ENCODE results near the gene KCNC3. TPM values are rescaled to one million over a fixed set of nuclear protein-coding genes. Genes with fewer than 3 reads are reported as not detected.

The KCNC3 gene
- total RNA-seq, 2 donors from 2014 or later: 8.6 to 10.7 TPM

GRCh38 chr19:50328224-50328872 is 829 bp downstream of the KCNC3 start:
- Histone ChIP-seq H3K4me3 (ENCODE audit: low read length) (no peak overlapping the region), H3K9me3 (ENCODE audit: control insufficient read depth, low read length) (no peaks in the 10 kb centered on the region), H3K27me3 (ENCODE audit: control insufficient read depth, insufficient read depth, low read length, poor library complexity, severe bottlenecking) (peaks cover 17% of the 10 kb centered on the region), H3K4me1 (ENCODE audit: control insufficient read depth, insufficient read depth, low read length) (no peaks in the 10 kb centered on the region), H3K36me3 (ENCODE audit: control insufficient read depth, insufficient read depth, low read length) (no peaks in the 10 kb centered on the region), H3K27ac (ENCODE audit: low read depth, low read length) (no peak overlapping the region), H3K9ac (ENCODE audit: extremely low read depth, low read length, poor library complexity, severe bottlenecking) (no peak overlapping the region)
- TF ChIP-seq, protein P1, sequence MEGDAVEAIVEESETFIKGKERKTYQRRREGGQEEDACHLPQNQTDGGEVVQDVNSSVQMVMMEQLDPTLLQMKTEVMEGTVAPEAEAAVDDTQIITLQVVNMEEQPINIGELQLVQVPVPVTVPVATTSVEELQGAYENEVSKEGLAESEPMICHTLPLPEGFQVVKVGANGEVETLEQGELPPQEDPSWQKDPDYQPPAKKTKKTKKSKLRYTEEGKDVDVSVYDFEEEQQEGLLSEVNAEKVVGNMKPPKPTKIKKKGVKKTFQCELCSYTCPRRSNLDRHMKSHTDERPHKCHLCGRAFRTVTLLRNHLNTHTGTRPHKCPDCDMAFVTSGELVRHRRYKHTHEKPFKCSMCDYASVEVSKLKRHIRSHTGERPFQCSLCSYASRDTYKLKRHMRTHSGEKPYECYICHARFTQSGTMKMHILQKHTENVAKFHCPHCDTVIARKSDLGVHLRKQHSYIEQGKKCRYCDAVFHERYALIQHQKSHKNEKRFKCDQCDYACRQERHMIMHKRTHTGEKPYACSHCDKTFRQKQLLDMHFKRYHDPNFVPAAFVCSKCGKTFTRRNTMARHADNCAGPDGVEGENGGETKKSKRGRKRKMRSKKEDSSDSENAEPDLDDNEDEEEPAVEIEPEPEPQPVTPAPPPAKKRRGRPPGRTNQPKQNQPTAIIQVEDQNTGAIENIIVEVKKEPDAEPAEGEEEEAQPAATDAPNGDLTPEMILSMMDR (conservative IDR thresholded peaks at IDR 0.05): peak; percentile 47
- Mint-ChIP-seq H3K27ac (no peak overlapping the region), H3K36me3 (ENCODE audit: low read depth) (peaks cover 4% of the 10 kb centered on the region), H3K4me3 (no peak overlapping the region), H3K27me3 (ENCODE audit: insufficient read depth) (peaks cover 61% of the 10 kb centered on the region), H3K9me3 (peaks cover 13% of the 10 kb centered on the region), H3K4me1 (peaks cover 41% of the 10 kb centered on the region)
- DNase-seq: peak; percentile 72
- WGBS, 2 experiments (ENCODE audit: insufficient coverage in 1 of 2, insufficient read length in 1 of 2): 41 to 43% methylated on average over 21 to 104 of the region's 104 CpGs

GRCh38 chr19:50327461-50328223 is 1.5 kb downstream of the KCNC3 start:
- Mint-ChIP-seq H3K4me3 (peak overlapping the region; percentile 44), H3K27me3 (ENCODE audit: insufficient read depth) (peaks cover 59% of the 10 kb centered on the region), H3K27ac (no peak overlapping the region), H3K4me1 (peaks cover 39% of the 10 kb centered on the region), H3K9me3 (peaks cover 13% of the 10 kb centered on the region), H3K36me3 (ENCODE audit: low read depth) (peaks cover 4% of the 10 kb centered on the region)
- TF ChIP-seq, protein P1 (conservative IDR thresholded peaks at IDR 0.05): no peak
- Histone ChIP-seq H3K4me1 (ENCODE audit: control insufficient read depth, insufficient read depth, low read length) (no peaks in the 10 kb centered on the region), H3K36me3 (ENCODE audit: control insufficient read depth, insufficient read depth, low read length) (no peaks in the 10 kb centered on the region), H3K27ac (ENCODE audit: low read depth, low read length) (no peak overlapping the region), H3K9ac (ENCODE audit: extremely low read depth, low read length, poor library complexity, severe bottlenecking) (no peak overlapping the region), H3K4me3 (ENCODE audit: low read length) (no peak overlapping the region), H3K27me3 (ENCODE audit: control insufficient read depth, insufficient read depth, low read length, poor library complexity, severe bottlenecking) (peaks cover 17% of the 10 kb centered on the region), H3K9me3 (ENCODE audit: control insufficient read depth, low read length) (no peaks in the 10 kb centered on the region)
- no peak for DNase-seq
- 52 to 69% methylated on average over 9 to 20 of the region's 20 CpGs for WGBS, 2 experiments (ENCODE audit: insufficient coverage in 1 of 2, insufficient read length in 1 of 2)

- Histone ChIP-seq H3K27ac (ENCODE audit: low read depth, low read length) (no peak overlapping the region), H3K9ac (ENCODE audit: extremely low read depth, low read length, poor library complexity, severe bottlenecking) (no peak overlapping the region), H3K36me3 (ENCODE audit: control insufficient read depth, insufficient read depth, low read length) (no peaks in the 10 kb centered on the region), H3K4me1 (ENCODE audit: control insufficient read depth, insufficient read depth, low read length) (no peaks in the 10 kb centered on the region), H3K4me3 (ENCODE audit: low read length) (no peak overlapping the region), H3K9me3 (ENCODE audit: control insufficient read depth, low read length) (no peaks in the 10 kb centered on the region), H3K27me3 (ENCODE audit: control insufficient read depth, insufficient read depth, low read length, poor library complexity, severe bottlenecking) (peaks cover 17% of the 10 kb centered on the region)
- peaks cover 13% of the 10 kb centered on the region for H3K9me3 Mint-ChIP-seq
- H3K27ac Mint-ChIP-seq: no peak overlapping the region
- H3K4me1 Mint-ChIP-seq: peaks cover 33% of the 10 kb centered on the region
- peaks cover 7% of the 10 kb centered on the region for H3K36me3 Mint-ChIP-seq (ENCODE audit: low read depth)
- H3K27me3 Mint-ChIP-seq (ENCODE audit: insufficient read depth): peaks cover 56% of the 10 kb centered on the region
- TF ChIP-seq, protein P1 (conservative IDR thresholded peaks at IDR 0.05): no peak
- 38 to 68% methylated on average over 2 to 3 of the region's 4 CpGs for WGBS, 2 experiments (ENCODE audit: insufficient coverage in 1 of 2, insufficient read length in 1 of 2)
- peak overlapping the region; percentile 44 for H3K4me3 Mint-ChIP-seq
- DNase-seq: no peak
Observed at GRCh38 chr19:50327013-50327412, 2.2 kb downstream of the KCNC3 start.

Data from endodermal cell (in vitro differentiated cells).